Keratinocyte (primary cell): ENCODE data around the gene INPP5A.

ENCODE experiments used
- EZH2 ChIP-seq: IDR thresholded peaks from one replicate; pipeline ENCODE4 v1.6.1; 2012; ENCODE audit warnings: inconsistent platforms, mild to moderate bottlenecking, low read length, moderate library complexity
- TF ChIP-seq, protein P1 (sequence below), 3 experiments: IDR thresholded peaks in 1 of 3; conservative IDR thresholded peaks in 1 of 3; optimal IDR thresholded peaks in 1 of 3; 2 replicates in 2 of 3; 3 replicates in 1 of 3; pipeline versions ENCODE3 to v1.5.1; 2011; ENCODE audit warnings: low read length in 3 of 3, mild to moderate bottlenecking in 3 of 3, moderate library complexity in 2 of 3, control low read depth in 1 of 3, inconsistent platforms in 1 of 3; ENCODE audit not compliant: insufficient read depth in 2 of 3; ENCODE audit errors: extremely low read depth in 1 of 3

DNA sequence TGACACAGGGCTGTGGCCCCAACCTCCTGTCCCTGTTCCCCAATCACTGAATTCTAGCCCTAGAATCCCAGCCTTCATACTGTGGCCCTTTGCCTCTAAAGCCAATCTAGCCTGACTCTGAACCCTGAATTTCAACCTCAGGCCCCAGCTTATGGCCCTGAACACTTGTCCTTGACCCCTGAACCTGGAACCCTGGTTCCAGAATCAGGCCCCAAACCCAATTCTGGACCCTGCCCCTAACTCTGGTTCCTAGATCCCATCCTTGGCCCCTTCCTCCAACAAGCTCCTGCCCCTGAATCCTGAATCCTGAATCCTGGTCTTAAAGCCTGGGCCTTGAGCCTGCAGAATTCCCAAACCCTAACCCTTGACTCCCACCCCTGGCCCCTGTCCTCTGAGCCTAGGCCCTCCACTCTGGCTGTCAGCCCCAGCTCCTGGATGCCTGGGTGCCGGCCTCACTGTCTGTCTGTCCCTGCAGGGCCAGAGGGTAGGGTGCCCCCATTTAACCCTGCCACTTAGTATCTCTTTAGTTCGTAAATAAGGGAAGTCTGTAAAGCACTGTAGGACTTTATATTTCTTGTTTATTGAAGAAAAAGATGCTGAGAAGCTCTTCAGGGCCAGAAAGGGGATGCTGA is 1.3 kb downstream of the INPP5A start:
- TF ChIP-seq, protein P1, sequence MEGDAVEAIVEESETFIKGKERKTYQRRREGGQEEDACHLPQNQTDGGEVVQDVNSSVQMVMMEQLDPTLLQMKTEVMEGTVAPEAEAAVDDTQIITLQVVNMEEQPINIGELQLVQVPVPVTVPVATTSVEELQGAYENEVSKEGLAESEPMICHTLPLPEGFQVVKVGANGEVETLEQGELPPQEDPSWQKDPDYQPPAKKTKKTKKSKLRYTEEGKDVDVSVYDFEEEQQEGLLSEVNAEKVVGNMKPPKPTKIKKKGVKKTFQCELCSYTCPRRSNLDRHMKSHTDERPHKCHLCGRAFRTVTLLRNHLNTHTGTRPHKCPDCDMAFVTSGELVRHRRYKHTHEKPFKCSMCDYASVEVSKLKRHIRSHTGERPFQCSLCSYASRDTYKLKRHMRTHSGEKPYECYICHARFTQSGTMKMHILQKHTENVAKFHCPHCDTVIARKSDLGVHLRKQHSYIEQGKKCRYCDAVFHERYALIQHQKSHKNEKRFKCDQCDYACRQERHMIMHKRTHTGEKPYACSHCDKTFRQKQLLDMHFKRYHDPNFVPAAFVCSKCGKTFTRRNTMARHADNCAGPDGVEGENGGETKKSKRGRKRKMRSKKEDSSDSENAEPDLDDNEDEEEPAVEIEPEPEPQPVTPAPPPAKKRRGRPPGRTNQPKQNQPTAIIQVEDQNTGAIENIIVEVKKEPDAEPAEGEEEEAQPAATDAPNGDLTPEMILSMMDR (optimal IDR thresholded peaks at IDR 0.05 in 1 of 3, IDR thresholded peaks at IDR 0.05 in 1 of 3, conservative IDR thresholded peaks at IDR 0.05 in 1 of 3; ENCODE audit: extremely low read depth in 1 of 3, insufficient read depth in 2 of 3, low read length in 3 of 3), result no peak
- TF ChIP-seq EZH2, result no peak
